A204.1 (cell line): ENCODE results near the gene BRF1.

Experiments
- FAIRE-seq: peaks from 2 replicates; lab custom pipeline; 2012; peaks lifted over from hg19 to GRCh38; lab: Jason Lieb, UNC

BRF1 gene

DNA sequence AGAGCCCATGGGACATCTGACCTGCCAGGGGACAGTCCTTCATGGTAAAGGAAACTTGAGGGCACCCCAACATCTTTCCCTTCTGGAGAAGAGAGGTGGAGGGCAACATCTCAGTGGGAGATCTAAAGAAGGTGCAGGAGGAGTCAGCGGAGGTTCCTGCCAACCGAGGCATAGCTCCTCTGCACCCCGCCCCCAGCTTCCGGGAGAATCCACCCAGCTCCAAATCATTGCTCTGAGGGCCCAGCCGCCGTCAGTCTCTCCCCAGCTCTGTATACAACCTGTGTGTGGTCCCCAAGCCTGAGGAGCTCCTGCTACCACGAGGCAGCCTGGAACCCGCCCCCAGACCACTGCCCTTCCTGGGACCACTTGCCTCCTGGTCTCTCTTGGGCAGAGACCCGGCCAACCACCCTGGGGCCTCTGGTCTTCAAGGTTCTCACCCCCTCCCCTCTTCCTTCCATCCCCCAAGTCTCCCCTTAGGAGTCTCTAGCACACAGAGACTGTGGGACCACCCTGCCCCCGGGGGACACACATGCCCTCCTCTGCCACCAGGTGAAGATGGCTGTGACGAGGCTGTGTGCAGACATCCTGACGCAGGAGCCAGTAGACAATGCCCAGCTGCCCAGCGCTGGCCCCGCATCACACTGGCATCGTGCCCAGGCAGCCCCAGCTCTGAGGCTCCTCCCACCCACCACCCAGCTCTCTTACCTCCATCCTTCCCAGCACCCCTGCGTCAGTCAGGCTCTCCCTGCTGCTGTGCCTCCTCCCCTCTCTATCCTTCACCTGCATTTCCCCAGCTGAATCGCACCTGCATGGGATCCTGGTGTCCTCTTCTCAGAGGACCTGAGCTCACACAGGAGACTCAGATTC lies 106.7 kb downstream of the BRF1 start:
- FAIRE-seq: no peak

DNA sequence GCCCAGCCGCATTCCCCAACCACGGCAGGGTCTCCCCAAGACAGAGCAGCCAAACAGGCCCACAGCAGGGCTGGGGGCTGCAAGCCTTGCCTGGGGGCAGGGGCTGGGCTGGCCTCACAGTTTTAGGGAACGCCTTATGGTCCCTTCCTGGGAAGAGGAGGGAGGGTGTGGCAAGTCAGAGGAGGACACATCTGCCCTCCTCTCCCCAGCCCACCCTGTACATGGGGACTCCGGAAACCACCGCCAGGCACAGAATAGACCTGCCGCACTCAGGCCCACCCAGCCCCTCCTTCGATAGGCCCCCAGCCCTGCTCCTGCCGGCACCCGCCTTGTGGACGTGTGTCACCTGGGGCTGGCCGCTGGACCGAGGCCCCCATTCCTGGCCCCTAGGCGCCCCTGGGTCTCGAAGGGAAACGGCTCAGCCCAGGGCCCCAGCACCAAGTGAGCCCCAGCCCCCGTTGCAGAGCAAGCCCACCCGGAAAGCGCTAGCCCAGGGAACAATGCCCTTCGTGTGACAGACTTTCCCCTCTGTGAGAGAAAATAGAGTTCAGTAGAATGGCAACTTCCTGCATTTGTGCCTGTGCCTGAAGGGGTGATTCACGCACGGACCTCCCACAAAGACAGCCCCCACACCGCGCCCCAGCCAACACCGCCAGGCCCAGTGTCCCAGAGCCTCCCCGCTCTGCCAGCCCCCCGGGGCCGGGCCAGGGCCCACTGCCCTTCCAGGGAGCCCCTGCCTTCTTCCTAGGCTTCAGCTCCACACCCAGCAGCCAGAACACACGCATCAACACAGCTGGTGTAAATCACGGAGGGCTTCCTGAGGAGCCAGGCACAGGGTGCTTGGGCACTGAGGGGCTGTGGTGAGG lies 107.7 kb downstream of the BRF1 start:
- no peak for FAIRE-seq

DNA sequence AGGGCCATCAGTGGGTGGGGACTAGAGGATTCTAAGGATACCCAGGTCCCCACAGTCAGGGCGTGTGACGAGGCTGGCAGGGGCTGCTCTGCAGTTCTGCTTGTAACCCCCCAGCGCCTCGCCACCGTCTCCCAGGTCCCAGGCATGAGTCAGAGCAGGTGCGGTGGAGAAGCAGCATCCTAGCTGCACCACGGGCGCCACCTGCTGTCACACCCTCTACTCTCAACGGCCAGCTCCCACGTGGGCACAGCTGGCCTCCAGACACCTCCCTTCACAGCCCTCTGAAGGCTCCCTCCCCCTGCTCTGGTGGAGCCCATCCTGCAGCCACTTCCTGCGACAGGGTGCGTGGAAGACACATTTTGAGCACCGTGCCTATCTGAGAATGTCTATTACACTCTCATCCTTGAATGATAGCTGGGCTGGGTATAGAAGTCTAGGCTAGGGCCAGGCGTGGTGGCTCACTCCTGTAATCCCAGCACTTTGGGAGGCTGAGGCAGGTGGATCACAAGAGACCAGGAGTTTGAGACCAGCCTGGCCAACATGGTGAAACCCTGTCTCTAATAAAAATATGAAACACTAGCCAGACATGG lies 112.8 kb downstream of the BRF1 start:
- no peak for FAIRE-seq

DNA sequence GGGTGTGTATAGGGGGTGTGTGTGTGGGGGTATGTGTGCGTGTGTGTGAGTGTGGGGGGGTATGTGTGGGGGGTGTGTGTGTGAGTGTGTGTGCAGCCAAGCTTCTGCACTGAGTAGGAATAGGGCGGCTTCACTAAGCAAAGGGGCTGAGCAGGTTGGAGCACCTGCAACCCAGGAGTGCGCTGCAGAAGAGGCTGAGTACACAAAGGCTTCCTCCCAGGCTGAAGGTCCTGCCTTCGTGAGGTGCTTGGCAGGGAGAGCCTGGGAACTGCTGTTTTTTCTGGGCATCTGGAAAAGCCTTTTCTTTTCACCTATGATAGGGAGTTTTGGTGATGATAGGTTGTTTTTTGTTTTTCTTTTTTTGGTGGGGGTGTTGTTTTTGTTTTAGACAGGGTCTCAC lies 113.7 kb downstream of the BRF1 start:
- FAIRE-seq: no peak

DNA sequence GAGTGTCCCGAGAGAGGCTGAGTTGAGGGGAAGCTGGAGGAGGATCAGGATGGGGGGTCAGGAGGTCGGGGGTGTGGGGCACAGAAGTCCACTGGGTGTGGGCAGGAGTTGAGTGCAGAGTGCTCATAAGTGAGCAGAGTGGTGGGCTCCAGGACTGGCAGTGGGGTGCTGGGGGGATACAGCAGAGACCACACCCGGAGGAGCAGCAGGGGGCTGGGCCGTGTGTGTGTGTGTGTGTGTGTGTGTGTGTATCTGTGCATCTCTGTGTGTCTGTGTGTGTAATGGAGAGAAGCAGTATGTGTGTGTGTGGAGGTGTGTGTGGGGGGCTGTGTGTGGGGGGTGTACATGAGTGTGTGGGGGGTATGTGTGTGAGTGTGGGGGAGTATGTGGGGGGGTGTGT lies 114.8 kb downstream of the BRF1 start:
- no peak for FAIRE-seq

GRCh38 chr14:105185001-105185400 lies 115.8 kb downstream of the BRF1 start:
- no peak for FAIRE-seq

- FAIRE-seq: no peak
Measured at GRCh38 chr14:105184461-105184860, 116.3 kb downstream of the BRF1 start.

- no peak for FAIRE-seq
Measured at GRCh38 chr14:105182296-105183020, 118.3 kb downstream of the BRF1 start.

DNA sequence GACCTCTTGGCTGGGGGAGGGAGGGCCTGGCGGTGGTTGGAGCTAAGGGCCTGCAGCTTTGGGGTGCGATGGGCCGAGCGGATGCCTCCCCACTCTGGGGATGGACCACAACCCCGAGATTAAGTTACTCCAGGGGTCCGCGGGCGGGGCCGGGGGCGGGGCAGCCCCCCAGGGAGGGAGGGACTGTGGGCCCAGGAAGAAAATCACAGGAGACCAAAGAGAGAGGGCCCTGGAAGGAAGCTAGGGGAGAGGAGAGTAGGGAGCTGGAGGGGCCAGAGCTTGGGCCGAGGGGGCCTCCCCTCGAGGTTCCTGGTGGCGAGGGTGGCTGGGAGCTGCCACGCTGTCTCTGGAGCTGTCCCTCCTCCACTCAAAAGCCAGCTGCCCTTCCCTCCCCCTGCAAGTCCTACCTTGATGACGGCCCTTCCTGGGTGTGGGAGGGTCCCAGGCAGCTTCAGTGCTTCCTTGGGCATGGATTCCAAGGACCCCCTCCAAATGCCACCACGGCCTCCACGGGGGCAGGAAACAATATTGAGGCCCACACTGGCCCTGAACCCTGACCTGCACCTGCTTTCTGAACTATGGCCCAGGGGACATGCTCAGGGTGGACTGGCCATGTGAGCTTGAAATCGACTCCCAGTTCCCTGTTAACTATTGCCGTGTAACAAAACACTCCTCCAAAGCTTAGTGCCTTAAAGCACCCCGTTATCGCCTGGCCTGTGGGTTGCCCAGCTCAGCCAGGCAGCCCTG lies 119.1 kb downstream of the BRF1 start:
- FAIRE-seq: no peak

DNA sequence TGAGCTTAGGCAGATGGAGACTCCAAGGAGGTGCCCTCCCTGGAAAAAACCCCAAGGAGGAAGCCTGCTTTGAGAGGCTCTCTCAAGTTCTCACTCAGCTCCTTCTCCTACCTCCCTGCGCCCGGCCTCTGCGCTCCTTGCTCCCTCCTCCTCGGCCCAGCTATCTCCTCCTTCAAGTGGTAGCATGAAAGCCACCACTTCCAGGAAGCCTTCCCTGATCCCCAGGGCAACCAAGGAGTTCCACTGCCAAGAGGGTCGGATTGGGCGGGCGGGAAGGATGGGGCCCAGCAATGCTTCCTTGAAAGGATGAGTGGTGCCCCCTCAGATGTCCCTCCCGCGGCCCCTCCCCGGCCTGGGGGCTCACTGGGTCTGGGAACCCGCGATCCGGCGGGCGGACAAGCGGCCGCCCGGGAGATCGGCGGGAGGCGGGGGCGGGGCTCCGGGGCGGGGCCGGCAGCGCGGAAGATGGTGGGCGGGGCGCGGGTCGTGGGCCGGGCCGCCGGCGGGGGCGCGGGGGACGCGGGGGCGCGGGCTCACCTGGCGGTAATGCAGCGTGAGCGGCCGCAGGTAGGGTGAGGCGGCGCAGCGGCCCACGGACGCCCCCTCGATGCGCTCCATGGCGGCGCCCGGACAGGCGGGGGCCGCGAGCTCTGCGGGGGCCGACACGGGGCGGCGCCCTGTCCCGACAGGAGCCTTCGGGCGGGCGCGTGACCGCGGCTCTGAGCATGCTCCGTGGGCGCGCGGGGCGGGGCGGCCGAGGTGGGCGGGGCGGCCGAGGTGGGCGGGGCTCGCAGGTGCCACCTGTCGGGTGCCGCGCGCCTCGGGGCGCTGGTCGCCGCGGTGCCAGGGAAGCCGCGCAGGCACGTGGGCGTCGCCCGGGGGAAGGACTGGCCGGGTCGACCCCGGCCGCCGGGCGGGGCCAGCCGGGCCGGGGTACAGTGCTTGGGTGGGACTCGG lies 119.9 kb downstream of the BRF1 start, which contains the start of gene NUDT14:
TSS of gene NUDT14 (minus strand) at position 721 of the 957 bp plus-strand sequence. CDS start at position 618, 103 bp downstream.
- FAIRE-seq: no peak

GRCh38 chr14:105179191-105179590 lies 121.6 kb downstream of the BRF1 start:
- FAIRE-seq: no peak

- FAIRE-seq: no peak
Measured at GRCh38 chr14:105178868-105179140, 122.0 kb downstream of the BRF1 start.

- FAIRE-seq: no peak
Measured at GRCh38 chr14:105178069-105178867, 122.5 kb downstream of the BRF1 start.

- no peak for FAIRE-seq
Measured at GRCh38 chr14:105177082-105177481, 123.7 kb downstream of the BRF1 start.

GRCh38 chr14:105176513-105176912 lies 124.3 kb downstream of the BRF1 start:
- FAIRE-seq: no peak

DNA sequence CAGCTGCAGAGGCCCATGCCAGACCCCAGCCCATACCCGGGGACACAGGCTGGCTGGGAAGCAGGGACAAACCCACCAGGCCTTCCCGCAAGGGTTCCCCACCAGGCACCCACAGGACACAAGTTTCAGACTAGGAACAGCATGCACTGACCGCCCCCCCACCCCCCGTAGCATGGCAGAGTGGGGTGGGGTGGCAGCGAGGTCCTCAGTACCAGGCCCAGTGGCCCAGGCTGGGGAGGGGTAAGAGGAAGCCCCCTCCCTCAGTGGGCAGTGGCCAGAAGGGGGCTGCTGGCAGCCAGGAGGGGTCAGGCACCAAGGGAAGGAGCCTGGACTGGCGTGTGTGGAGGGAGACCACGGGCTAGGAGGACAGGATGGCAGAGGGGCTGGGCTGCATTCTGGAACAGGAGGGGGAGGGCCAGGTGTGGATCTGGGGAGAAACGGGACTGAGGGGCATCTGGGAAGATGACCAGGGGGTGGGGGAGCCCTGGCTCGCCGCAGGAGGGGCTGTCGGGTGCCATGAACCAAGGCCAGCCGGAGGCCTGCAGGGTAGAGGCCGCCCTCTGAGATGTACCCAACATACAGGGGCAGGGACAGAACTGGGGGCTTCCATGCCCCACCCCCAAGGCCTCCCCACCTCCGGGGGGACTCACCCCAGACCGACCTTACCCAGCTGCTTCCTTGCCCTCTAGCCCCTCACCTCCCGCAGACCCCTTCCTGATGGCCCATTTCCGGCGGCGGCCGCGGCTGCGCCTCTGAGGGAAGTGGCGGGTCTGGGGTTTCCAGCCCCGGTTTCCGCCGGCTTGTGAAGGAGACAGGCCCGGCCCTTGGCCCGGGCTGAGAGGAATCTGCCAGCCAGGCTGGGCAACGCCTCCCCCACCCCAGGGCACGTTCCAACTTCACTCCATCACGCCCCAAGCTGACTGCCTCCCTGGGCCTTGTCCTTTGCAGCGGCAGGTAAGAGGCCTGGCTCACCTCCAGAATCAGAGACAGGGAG lies 126.6 kb downstream of the BRF1 start:
- FAIRE-seq: no peak

- FAIRE-seq: no peak
Measured at GRCh38 chr14:105173145-105173544, 127.7 kb downstream of the BRF1 start.

DNA sequence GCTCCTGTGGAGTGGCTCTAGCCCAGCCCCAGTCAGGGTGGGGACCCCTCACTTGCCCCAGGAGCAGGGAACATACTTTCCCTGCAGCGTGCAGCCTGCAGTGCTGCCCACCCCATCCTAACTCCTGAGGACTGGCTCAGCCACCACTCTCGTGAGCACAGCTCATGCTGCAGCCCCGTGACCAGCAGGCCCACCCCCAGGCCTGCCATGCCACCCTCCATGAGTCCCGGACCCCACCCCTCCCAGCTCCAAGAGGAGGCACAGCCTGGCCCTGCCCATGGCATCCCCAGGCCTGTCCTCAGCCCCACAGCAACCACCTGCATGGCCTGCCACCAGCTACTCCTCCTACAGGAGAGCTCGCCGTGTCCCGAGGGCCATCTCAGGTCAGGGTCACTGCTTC lies 128.3 kb downstream of the BRF1 start:
- no peak for FAIRE-seq
